Colon (tissue), 2 donors: ENCODE data around the gene LHFPL6.
A peak's percentile ranks its signal among the peaks of the same experiment; 100 is the strongest.

Experiments used
- FAIRE-seq: peaks from 2 replicates; lab custom pipeline; 2012; peaks lifted over from hg19 to GRCh38; lab: Jason Lieb, UNC
- donor health status: control.
- donor health status: control.

The LHFPL6 gene

DNA sequence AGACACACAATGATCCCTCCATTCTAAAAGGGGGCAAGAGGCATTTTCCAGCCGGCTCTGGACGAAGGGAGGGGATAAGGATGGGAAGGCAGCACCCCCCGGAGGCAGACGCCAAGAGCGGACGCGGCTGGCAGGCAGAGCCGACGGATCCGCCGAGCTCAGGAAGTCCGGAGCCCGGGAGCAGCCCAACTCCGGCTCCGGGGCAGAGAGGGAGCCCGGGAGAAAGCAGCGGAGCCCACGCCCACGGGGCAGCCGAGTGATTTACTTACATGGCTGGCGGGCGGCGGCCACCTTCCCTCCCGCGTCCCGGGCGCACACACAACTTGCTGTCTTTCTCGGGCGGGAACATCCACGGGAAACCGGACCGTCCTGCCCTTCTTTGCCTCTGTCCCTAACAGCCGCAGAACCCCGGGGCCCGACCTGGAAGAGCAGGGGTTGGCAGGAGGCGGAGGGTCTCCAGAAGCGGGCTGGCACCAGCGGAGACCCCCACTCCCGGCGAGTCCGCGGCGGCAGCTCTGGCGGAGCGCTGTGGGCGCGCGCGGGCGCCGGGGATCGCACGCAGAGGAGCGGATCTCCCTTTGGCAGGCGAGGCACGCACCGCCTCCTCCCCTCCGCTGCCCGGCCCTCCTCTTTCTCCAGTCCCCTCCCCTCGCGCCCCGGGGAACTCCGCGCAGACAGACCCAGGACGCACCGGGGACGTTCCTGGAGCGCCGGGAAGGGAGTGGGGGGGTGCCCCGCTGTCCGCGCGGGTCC lies at the start of gene LHFPL6:
LHFPL6 (minus strand) TSS at position 580 of the 753 bp plus-strand sequence.
- FAIRE-seq = no peak

DNA sequence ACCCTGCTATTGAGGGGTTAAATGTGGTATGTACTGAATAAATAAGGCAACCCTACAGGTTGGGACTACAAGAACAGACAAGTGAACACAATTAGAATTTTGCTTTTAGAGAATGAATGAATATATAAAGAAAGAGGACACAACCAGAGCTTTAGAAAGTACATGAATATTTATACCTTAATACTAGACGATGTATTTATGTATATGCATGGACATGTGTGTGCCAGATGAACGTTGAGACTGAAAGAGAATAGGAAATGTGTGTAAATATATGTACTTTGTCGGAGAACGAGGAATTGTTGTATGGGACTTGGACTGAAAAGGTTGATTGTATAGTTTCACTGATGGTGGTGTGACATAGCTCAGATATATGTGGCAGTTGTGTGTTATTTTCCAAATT lies 43.1 kb upstream of the LHFPL6 start:
- FAIRE-seq = no peak

DNA sequence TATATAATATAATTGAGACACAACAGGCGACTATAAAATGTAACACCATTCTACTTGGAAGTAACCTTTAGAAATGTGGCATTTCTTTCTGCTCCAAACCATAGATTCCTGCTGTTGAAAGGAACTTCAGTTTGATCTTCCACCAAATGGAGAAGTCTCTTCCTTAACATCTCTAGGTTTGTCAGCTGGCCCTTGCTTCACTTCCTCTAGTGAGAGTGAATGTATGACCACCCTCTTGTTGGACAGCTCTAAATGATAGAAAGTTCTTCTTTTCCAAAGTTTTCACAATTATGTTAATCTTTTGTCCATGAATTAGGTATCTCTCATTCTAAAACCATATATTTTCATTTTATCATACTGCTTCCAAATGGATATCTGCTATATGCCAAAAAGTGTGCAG lies 38.7 kb upstream of the LHFPL6 start:
- no peak for FAIRE-seq

DNA sequence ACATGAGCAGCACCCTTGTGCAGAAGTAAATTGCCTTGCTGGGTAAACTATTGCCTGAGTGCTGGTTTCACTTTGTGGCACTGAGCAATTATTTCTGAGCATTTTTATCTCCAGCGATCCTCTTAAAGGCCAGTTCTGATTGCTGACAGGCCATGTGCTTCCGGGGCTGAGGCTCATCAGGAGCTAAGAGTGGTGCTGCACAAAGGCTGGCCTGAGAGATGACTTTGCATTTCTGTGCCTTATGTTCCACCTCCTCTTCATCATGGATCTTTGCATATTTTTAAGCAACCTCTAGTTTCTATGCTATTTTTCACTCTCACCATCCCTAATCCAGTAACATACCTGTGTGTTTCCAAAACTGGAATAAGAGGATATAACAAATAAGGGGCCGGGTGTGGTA lies 34.9 kb upstream of the LHFPL6 start:
- FAIRE-seq = no peak

DNA sequence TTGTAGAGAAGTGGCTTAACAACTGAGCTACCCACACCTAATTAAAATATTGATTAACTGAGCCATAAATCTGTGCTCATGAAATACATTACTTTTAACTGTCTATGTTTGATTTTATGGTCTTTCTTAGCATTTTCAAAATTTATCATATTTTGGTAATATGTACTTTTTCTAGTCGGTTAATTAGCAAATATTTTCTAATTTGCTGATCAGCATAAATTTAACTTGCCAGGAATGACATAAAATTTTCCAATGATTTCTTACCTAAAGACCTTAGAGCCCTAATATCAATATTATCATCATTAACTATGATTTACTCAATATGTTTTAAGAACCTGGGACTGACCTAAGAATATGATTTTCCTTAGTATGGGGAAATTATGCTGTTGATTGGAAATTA lies 32.6 kb upstream of the LHFPL6 start:
- FAIRE-seq = no peak

DNA sequence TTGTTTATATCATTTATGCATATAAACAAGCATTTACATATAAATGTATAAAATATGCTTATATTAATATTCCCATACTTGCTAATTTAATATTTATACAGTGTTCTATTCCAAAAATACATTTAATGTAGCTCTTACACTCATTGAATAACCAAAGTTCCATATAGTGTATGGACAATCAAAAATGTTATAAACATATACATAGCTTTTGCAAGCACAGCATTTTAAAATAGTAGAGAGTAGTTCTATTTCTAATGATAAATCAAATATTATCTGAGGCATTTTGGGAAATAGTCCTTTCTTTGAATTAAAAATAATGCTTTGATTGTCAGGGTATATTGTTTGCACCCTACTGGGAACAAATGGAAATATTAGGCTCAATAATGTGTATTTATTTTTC lies 30.0 kb upstream of the LHFPL6 start:
- no peak for FAIRE-seq

DNA sequence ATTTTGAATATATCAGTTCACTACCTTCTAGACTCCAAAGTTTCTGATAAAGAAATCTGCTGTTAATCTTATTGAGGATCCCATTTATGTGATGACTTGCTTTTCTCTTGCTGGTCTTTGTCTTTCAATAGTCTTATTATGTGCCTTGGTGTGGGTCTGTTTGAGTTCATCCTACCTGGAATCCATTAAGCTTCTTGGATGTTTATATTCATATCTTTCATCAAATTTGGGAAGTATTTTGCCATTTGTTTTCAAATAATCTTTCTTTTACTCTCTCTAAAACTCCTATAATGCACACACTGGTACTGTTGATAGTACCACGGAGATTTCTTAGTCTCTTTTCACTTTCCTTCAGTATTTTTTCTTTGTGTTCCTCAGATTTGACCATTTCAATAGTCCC lies 28.3 kb upstream of the LHFPL6 start:
- FAIRE-seq = no peak

DNA sequence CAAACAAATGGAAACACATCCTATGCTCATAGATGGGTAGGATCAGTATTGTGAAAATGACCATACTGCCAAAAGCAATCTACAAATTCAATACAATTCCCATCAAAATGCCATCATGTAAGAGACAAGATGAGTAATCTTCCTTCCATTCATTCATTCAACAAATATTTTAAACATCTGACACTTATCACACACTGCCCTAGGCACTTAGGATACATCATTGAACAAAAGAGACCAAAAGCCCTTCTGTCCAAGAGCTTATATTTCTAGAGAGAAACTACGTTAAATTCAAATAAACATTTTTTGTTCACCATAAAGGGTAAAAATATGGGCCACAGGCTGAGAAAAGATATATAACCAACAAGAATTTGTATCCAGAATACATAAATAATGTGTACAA lies 20.5 kb upstream of the LHFPL6 start:
- FAIRE-seq = no peak

DNA sequence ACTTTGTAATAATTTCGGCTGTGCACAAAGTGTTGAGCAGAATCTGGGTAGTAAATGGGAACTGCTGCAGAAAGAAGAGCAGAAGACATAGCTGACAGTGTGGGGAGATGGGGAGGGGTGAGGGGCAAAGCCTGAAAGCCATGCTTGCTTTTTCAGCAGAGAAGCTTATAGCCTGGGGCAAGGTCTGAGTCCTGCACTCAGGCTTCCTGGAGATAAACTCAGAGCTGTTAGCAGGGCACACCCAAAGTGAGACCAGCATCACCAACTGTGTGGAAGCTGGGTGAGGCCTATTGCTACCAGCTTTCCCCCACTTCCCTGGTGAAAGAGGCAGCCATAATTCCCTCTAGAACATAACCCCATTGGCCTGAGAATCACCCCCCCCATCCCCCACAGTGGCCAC lies 15.6 kb upstream of the LHFPL6 start:
- FAIRE-seq = no peak

DNA sequence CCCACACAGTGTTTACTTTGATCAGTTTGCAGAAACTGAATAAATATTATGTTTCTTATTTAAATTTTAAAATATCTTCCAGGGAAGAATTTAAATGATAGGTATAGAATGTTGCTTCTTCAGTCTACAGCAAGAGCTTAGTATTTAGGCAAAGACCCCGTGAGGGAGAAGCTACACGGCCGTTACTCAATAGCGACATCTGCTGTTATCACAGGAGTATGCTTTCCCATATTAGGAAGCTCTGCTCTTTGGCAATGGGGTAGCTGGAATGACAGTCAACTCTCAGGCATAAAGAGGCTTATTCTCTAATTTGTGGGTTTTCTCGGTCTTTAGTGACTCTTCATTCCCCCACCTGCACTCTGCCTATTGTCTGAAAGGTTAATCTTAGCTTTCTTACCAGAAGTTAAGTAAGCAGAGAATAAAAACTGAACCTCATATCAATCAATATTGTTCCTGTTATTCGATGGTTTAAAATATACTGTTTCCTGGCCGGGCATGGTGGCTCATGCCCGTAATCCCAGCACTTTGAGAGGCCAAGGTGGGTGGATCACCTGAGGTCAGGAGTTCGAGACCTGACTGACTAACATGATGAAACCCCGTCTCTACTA lies 13.2 kb upstream of the LHFPL6 start:
- FAIRE-seq = no peak

DNA sequence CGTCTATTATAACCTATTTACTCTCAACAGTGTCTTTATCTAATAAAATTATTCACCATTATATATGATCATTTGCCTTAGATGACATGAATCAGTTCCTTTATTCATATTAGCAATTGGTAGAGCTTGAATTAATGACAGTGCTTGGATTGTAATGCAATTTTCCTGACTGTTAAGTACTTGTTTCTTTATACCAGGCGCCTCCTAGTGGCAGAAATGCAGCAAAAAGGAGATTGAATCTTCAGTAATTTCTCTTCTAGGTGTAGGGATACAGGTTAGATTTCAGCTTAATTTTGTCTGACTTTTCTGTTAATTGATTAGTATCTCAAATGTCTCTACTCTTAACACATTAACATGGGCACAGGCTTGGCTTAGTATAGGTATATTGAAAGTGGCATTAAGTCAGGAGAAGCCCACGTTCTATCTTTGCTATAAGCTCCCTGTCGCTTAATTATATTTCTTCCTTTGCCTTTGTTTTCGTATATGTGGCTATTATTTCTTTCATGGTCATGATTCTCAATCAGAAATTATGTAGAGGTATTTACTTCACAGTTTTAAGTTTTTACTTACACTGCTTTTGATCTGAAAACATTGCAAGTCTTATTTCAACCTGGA lies 9.1 kb upstream of the LHFPL6 start:
- peak; percentile 24 for FAIRE-seq

DNA sequence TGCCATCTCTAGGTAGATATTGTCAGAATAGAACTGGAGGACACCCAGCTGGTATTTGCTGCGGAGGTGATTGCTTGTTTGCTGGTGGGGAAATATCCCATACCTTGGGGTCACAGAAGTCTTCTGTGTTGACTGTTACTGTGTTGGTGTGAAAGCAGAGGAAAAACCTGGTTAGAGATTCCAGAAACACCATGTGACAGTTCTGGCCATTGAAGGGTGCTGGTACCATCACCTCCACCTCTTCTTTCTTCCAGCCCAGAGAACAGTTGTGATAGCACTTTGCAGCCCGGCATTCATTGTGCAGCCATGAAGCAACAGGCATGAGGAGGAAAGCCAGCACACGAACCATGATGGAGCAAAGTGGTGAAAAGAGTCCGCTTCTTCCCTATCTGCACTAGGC lies 4.9 kb upstream of the LHFPL6 start:
- no peak for FAIRE-seq

DNA sequence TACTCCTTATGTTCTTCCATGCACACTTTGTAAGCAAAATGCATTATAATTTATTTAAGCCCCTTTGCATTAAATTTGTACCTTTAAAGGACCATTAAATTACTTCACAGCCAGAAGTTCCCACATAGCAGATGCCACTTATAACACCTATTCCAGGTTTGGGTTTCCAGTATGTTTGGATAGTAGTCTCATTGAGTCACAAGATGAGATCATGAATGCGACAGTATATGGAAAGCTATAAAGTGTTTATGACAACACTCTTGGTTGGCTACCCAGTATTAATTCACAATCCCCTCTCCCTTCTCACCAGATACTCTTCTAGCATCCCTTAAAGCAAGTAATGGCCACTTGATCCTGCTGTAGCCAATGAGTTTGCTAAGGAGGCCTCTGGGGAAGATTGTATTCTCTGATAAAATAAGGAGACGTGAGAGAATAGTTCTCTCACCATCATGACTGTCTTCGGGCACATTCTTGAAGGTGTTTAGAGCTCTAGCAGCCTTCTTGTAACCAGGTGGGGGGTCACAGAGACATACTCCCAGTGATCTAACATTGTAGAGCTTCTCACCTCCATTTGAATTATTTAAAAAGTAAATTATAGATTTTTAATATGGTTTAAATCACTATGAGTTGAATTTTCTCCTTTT lies 2.8 kb upstream of the LHFPL6 start:
- no peak for FAIRE-seq

DNA sequence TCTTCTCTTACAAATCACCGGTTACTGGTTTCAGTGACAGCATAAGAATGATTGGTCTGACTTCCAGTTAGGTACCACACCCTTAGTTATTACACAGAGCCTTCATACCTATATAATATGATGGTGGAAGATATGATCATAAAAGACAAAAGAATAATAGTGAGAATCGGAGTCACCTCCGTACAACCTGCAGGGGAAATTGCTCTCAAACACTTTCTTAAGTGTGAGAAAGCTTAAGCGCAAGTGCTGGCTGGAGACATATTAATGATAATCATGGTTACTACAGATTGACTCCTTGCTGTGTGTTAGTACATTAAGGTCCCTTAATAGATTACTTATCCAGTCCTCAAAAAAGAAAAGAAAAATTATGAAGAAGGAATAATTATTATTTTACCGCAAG lies 1.8 kb upstream of the LHFPL6 start:
- no peak for FAIRE-seq

DNA sequence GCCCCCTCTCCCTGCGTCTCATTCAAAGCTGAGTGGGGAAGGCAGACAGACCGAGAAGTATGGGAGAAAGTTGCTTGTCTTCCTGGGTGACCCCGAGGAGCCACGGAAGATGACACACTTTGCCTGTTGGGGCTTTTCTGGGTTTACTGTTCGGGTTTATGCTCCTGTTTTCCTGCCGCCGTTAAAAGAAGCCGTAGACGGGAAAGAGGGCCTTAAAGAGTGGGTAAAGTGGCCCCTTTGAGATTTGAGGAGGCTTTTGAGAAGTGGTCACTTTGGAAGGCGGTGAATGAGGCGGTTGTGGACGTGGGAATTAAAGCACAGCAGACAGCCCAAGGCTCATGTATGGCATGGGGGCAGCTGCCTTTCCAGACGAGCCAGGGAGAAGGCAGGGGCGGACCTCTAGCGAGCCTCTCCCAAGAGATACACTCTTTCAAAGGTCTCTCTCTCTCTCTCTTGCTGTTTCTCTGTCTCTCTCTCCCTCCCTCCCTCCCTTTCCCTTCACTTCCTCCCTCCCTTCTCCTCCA lies 493 bp upstream of the LHFPL6 start:
- FAIRE-seq = no peak

DNA sequence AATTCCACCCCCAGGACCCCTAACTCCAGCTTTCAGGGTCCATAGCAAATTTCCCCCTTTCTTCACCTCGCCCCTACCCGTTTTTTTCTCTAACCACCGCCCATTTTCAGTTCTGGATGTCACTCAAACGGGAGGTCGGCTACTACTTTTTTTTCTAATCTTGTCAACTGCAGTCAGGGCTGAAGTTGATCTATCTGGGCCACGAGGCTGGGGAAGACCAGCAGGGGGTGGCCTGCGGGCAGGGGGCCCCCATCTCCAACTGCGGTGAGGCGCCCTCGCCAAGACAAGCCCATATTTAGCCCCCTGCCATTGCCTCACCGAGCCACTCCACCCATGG lies 748 bp downstream of the LHFPL6 start:
- no peak for FAIRE-seq

DNA sequence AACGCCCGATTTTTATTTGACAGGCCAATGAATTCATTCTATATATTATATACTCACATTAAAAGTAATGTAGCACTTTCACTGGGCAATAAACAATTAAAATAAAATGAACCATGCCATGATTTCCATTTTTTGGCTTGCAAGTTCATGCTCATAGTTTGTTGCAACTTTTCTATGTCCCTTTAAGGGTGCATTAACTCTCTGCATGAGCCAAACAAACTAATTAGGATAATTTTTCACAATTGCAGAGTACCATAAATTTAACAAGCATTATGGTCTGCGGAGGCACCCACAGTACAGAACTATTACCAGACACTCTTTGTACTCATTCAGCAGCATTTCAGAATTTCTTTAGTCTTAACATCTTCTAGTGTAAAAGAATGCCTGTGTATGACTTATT lies 1.4 kb downstream of the LHFPL6 start:
- FAIRE-seq = no peak

DNA sequence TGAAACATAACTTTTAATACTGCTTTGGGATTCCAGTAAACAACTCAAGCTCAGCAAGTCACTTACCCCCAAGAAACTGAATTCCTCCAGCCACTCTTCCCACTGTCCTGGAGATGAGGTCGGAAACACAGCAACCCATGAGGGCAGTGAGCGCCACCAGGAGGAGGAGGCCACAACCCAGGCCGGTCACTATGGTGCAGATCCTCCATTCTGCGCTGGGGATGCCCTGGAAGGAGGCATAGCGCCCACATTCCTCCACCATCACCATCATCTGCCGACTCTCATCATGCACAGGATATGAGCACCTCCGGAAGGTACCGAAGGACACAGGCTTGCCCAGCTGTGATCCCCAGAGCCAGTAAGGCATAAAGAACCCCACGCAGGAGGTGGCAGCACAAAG lies 2.2 kb downstream of the LHFPL6 start:
- no peak for FAIRE-seq

DNA sequence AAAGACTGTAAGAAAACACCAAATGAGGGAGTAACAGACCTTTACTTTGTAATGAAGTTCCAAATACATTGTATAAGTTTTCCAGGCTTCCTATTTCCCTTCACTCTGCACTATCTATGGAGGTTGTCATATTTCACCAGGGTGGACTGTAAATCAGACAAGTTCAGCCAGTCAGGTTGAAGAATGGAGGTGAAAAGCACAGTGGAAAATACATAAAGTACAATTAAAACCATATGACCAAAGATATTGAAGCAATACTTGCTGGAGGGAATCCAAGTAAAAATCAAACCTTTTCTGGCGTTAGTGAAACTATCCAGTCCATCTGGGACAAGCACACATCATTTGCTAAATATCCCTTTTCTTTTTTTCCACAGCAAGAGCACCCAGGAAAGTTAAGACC lies 3.2 kb downstream of the LHFPL6 start:
- no peak for FAIRE-seq

DNA sequence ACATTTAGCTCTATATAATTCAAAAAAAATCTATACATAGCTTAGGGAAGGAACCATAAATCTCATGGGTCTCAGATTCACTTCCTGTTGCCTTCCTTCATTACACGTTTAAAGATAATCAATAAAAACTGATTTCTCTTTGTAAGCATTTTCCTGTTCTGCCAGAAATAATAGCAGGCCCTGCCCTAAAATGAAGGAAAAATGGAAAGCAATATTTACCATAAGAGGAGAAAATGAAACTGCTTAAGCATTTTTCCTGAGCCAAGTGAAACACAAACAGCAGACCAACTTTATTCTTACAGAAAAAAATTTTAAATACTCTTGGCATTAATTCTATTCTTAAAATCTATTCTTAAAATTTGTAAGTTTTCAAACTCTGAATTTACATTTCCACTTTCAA lies 4.0 kb downstream of the LHFPL6 start:
- FAIRE-seq = no peak

DNA sequence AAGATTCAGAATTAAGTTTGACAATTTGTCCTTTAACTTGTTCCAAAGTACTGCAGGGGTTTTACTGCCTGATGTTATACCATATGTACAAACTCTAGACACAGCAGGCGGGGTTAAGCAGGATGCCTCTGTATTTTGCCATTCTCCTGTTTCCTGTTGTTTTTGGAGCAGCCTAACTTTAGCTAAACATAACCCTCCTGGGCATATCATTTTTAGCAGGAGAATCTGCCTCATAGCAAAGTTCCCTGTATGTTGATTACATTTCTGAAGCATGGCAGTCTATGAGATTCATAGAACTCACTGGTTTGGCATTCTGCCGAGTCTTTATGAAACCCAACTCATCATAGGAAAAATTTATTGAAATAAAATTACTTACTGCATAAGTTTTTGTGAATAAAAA lies 5.2 kb downstream of the LHFPL6 start:
- FAIRE-seq = no peak

DNA sequence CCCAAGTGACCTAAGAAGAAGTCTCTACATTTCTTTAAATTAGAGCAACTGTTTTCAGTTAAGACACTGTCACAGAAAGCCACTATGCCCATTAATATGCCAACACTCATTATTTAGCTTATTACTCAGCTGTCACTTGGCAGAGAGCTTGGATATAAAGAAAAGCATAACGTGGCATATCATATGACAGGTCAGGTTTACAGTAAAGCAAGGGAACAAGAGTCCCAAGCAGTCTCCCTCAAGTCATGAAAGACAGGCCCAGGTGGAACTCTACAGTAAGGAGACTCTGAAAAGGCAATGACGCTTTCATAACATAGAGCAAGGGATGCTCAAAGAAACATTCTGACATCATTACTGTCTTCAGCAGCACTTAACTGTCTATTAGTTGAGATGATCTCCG lies 6.3 kb downstream of the LHFPL6 start:
- no peak for FAIRE-seq

DNA sequence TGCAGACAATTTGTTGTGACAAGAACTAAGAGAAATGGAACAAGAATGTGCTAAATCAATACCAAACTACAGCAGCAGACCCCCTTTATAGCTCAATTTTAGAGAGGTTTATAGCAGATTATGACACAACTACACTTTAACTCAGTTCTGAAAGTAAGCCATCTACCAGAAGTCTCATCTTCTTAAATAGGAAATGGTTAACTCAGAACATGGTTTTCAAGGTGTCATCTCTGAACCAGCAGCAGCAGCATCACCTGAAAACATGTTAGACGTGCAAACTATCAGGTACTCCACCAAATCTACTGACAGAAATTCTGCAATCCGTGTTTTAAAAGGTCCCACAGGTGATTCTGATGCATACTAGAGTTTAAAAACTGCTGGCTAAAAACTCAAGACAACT lies 6.8 kb downstream of the LHFPL6 start:
- FAIRE-seq = no peak
